Stimulated activated CD4-positive, alpha-beta T cell treated with anti-CD3 and anti-CD28 coated beads, Interleukin-4, amount 100 ng/mL, for 24 hours (primary cell): Measurements from ENCODE around the gene RRM2.
"Not testable (repeated sequence)": the region's sequence is repeated elsewhere in the genome, so short reads cannot be mapped to it uniquely, and the experiment has no call there.

ENCODE experiments used
- DNase-seq: peaks from one replicate; pipeline ENCODE4 v3.0.0-alpha.2; 2020

The RRM2 gene

DNA sequence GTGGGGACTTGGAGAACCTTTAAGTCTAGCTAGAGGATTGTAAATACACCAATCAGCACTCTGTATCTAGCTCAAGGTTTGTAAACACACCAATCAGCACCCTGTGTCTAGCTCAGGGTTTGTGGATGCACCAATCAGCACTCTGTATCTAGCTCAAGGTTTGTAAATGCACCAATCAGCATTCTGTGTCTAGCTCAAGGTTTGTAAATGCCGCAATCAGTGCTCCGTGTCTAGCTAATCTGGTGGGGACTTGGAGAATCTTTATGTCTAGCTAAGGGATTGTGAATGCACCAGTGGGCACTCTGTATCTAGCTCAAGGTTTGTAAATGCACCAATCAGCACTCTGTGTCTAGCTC lies 30.7 kb upstream of the RRM2 start:
- not testable (repeated sequence) for DNase-seq

DNA sequence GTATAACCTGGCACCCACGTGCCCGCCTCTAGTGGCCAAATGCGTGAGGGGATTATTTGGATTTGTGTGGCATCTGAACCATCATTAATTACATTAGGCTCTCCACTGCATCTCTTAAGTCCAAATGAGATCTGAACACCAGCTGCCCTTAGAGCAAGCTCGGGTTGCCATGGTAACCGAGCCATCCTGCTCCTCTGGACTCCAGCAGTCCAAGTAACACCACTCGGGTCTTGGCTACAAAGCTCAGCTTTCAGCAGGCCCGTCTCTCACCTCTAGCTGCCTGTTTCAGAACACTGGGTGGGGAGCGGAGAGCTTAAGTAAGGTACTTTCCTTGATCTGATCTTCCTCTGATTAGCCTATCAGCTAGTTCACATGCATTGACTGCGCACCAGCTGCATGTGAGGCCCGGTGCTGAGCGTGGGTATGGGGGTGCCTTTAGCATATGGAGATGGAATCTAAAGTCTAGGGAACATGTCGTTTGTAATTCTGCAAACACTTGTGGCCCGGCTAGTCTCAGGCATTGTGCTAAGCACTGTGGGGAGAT lies 28.2 kb upstream of the RRM2 start:
- DNase-seq: no peak

DNA sequence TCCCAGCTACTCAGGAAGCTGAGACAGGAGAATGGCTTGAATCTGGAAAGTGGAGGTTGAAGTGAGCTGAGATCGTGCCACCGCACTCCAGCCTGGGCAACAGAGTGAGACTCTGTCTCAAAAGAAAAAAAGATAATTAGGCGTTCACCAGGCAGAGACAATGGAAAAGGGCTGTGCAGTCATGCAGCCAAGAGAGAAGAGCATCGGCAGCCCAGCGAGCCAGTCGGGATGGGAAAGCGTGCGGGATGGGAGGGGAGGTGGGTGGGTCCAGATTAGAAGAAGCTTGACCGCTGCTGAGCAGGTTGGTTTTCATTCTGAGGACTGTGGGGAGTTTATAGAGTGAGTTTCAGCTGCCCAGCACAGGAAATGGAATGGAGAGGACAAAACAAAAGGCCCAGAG lies 27.4 kb upstream of the RRM2 start:
- DNase-seq: no peak

DNA sequence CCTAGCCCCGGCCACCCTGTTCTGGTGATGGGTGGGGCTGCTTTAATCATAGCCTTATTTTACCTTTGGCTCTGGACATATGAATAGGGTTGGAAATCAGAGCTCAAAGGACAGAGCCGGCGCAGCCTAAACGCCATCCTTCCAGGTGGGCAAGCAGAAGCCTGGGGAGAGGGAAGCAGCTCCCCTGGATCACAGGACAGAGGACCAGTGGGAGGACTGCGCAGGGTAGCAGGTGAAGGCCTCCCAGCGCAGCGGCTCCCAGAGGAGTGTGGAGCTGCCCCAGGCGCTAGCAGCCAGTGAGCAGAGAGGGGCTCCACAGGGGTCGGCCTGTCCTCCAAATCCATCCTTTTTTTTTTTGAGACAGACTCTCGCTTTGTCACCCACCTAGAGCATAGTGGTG lies 25.9 kb upstream of the RRM2 start:
- DNase-seq: no peak

DNA sequence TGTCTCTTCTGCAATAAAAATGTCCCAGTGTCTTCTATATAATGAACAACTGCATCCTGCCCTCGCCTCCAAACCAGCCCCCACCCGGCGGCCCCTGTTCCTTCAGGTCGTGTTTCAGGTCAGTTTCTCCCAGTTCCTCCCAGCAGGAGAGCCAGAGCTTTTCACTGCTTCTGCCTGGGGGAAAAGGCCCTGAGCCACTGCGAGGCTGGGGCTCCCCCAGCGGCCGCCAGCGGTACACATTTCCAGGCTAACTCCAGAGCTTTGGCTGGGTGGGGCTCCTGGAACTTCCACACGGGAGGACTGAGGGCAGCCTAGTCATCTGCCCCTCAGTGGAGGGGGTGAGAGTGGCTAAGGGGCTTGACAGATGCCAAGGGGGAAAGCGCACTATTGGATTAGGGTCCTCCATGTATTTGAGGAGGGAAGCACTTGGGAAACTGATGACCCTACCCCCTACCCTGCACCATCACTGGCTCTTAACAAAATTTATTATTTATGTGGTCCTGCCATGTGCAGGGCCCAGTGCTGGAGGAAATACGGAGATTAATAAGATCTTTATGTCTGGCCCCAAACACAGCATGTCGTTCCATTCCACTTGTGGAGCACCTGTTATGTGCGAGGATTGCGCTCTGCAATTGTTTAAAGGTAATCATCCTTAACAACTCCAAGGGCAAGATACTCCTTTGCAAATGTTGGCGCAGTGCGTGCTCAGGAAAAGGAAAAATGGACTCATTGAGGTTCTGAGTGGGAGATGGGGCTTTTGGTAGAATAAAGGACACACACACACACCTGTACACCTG lies 25.0 kb upstream of the RRM2 start:
- peak; percentile 36 for DNase-seq

DNA sequence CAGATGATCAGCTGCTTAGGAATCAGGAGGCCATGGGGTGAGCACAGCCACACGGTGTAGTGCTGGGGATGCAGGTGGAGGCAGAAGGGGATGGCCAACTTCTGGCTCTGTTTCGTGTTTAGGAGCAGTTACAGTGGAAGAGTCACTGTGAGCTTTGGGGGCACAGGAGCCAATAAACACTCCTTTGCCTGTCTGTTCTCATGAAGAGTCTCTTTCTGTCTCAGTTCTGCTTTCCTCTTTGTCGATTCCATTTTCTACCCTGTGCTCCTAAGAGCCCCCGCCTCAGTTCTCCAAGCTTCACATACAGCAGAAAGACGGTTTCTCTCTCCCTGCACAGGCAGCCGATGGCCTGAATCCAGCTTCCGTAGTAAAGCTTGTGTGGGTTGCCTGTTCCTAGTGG lies 21.0 kb upstream of the RRM2 start:
- no peak for DNase-seq

DNA sequence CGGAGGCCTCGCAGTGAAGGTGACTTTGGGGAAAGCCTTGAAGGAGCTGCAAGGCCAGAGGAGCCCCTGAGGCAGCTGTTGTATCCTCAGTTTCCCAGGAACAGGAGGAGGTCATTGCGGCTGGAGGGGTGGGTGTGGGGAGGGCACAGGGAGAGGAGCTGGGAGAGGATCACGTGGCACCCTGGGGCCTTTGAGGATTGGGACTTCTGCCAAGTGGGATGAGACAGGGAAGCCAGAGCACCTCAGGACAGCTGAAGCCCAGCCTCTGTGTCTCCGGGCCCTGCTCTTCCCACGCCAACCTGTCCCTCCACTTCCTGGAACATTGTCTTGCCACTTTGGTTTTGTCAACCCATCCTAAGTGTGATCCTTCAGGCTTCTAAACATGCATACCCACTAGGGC lies 19.4 kb upstream of the RRM2 start:
- no peak for DNase-seq

DNA sequence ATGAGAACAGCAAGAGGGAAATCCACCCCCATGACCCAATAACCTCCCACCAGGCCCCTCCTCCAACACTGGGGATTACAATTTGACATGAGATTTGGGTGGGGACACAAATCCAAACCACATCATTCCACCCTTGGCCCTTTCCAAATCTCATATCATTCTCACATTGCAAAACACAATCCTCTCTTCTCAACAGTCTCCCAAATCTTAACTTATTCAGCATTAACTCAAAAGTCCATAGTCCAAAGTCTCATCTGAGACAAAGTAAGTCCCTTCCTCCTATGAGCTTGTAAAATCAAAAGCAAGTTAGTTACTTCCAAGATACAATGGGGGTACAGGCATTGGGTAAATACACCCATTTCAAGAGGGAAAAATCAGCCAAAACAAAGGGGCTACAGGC lies 17.6 kb upstream of the RRM2 start:
- not testable (repeated sequence) for DNase-seq

DNA sequence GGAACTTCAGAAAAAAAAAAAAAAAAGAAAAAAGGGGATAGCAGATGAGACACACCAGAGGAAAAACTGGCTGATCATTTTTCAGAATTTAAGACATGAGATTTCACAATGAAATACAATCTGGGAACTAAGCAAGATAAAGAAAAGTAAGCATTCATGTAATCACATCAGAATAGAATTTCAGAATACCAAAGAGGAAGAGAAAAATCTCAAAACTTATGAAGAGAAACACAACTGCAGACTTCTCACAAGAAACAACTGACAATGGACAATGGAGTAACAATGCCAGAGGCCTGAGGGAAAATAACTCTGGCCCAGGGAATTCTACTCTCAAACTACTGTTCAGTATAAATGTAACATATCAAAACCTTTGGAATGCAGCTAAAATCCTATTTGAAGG lies 13.2 kb upstream of the RRM2 start:
- no peak for DNase-seq

DNA sequence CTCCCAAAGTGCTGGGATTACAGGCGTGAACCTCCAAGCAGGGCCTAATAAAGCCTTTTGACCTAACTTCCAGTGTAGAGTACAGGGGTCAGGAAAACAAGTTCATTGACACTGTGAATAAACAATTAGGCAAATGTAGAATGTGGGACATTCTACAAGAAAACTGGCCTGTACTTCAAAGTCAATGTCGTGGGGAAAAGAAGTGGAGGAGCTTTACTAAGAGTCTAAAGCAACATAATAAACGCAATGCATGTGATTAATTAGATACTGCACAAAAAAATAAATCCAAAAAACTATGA lies 3.6 kb upstream of the RRM2 start:
- DNase-seq: no peak

DNA sequence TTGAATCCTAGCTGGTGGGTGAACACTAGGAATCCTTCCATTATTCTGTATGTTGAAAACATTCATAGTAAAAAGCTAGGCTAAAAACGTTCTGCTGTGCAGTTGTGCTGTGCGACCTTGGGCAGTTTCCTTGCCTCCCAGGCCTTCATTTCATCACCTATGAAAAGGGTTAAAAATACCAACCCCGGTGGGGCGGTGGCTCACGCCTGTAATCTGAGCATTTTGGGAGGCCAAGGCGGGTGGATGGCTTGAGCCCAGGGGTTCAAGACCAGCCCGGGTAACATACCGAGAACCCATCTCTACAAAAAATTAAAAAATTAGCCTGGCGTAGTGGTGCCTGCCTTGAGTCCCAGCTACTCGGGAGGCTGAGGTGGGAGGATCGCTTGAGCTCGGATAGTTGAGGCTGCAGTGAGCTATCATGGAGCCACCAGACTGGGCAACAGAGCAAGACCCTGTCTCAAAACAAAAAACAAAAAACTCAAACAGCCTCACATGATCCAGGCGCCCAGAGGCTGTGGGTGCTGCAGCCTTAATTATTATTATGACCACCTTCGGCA lies 2.9 kb upstream of the RRM2 start:
- no peak for DNase-seq

DNA sequence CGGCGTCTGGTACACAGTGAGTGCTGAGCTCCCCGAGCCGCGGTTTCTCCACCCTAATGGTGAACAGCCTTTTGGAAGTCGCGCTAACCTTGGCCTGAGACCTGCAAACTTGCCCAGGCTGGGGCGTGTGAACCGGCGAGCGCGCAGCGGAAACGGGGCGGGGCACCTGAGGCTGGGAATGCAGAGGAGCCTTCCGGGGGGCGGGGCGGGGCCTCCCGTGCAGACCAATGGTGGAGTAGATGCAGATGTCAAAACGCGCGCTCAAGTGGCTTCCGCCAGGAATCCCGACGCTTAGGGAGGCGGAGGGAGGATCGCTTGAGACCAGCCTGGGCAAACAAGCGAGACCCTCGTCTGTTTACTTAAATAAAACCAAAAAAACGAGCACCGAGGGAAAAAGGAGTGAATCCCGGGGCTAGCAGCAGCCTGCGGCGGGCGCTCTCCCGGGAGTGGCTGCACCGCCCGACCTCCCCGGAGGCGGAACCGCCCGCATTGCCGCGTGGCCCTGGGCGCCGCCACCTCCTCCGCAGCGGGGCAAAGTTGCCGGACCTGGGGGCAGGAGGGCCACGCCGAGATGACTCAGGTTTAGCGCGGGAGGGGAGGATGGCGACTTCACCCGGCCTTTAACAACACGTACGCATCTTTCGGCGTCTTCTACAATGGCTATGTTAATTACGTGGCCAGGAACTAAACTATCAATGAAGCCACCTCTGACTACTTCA lies 2.2 kb upstream of the RRM2 start:
- peak; percentile 94 for DNase-seq

DNA sequence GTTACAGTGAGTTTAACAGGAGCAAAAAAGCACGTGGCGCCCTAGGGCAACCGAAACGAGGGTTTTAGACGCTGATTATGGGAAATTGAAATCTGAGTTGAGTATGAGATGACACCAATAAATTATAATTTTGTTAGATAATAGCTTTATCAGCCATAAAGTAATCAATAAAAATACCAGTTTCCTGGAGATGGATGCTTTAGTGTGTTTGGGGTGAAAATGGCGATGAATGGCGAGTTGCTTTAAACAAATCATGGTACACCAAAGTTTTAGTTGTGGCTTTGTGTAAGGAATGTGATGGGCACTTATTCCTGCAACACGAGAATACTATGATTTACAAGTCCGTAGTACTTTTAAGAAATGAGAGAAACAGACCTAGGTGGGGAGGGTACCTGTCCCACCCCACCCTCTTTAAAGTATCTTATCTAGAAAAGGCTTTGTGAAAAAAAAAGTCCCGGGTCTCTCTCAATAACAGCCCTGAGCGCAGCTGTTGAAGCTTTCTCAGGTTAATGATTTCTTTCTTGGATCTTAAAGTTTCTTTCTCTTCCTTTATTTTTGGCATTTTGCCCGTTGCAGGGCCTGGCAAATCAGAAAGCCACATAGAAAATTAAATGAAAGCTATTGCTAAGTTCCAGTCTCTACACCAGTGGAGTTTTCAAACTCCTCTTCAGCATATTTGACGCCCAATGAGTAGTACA lies 1.5 kb upstream of the RRM2 start:
- no peak for DNase-seq

DNA sequence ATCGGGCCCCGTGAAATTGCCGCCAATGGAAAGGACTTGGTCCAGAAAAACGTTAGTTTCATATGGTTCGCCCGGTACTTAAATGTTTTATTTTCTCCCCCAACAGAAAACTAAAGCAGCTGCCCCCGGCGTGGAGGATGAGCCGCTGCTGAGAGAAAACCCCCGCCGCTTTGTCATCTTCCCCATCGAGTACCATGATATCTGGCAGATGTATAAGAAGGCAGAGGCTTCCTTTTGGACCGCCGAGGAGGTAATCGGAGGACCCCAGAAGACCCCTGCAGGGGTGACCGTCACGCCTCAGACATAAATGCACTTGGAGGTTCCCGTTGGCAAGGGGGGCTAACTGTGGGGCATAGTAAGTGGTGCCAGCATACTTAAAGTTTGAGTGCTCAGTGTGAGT lies 742 bp downstream of the RRM2 start:
- no peak for DNase-seq

DNA sequence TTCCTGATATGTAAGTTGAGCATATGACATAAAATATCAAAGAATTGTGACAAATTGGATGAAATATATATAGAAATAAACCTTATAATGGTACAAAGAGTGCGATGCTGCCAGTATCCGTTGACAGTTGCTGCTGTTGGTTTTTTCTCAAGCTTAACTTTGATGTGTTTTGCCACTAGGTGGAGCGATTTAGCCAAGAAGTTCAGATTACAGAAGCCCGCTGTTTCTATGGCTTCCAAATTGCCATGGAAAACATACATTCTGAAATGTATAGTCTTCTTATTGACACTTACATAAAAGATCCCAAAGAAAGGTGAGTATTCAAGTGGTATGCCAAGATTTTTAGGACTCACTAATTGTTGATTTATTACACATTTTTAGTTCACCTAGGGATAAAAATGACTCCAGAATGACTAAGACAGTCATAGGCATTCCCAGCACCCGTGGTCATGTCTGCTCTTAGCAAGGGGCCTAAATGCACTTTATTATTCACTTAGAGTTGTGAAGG lies 2.1 kb downstream of the RRM2 start:
- peak; percentile 61 for DNase-seq

DNA sequence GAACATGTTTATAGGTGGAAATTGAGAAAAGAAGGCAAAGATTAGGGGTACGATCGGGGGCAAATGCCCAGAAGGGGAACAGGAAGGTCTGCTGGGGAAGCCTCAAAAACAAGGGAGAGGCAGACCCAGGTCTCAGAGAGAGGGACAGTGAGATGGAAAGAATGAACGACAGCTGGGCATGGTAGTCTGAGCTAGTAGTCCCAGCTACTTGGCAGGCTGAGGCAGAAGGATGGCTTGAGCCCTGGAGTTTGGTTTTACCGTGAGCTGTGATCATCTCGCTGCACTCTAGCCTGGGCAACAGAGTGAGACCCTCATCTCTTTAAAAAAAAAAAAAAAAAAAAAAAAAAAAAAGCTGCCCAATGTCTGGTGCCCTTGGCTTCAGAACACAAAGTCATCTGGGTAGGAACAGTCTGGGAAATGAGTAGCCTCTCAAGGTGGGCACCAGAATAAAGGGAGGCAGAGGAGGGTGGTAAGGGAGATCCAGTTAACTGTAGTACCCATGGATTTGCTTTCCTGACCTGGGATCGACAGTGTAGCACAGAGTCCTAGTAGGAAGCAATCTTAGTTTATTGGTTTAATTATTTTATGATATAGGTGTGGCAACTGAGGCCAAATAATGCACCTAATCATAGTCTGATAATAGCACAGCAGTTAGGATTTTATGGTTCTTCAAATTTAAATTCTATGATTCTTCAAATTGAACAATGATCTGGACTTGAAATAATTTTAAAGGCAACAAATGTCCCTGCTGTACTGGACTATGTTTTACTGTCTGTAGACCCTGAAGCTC lies 3.5 kb downstream of the RRM2 start:
- no peak for DNase-seq

DNA sequence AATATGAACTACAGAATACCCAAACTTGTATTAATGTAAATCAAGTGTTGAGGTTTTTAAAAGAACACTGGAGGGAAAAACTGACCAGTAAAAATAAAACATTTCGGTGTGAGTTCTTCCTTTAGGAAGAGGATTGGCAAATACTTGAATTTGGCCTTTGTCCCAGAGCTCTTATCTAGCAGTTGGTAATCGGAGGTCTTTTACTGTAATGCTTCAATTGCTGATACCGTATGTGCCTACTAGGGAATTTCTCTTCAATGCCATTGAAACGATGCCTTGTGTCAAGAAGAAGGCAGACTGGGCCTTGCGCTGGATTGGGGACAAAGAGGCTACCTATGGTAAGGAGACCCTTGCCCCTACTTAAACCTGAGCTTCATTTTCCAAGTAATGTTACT lies 4.1 kb downstream of the RRM2 start:
- DNase-seq: no peak

DNA sequence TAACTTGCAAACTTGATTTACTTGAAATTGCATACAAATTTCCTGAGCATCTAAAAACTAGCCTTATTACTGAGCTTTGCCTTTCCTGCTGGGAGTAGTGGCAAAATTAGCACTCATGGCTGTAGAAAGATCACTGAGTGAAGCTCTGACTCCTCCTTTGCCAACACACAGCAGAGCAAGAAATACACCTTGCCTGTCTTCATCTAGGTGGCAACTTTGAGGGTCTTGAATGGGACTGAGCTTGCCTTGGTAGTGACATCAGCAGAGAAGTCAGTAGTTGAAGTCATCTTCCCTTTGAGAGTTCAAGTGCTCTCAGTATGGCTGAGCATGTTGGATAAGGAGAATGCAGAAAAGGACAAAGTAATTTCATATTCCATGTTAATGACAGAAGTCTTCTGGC lies 5.9 kb downstream of the RRM2 start:
- no peak for DNase-seq

DNA sequence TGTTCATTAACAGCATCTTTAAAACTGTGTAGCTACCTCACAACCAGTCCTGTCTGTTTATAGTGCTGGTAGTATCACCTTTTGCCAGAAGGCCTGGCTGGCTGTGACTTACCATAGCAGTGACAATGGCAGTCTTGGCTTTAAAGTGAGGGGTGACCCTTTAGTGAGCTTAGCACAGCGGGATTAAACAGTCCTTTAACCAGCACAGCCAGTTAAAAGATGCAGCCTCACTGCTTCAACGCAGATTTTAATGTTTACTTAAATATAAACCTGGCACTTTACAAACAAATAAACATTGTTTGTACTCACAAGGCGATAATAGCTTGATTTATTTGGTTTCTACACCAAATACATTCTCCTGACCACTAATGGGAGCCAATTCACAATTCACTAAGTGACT lies 7.0 kb downstream of the RRM2 start:
- no peak for DNase-seq

DNA sequence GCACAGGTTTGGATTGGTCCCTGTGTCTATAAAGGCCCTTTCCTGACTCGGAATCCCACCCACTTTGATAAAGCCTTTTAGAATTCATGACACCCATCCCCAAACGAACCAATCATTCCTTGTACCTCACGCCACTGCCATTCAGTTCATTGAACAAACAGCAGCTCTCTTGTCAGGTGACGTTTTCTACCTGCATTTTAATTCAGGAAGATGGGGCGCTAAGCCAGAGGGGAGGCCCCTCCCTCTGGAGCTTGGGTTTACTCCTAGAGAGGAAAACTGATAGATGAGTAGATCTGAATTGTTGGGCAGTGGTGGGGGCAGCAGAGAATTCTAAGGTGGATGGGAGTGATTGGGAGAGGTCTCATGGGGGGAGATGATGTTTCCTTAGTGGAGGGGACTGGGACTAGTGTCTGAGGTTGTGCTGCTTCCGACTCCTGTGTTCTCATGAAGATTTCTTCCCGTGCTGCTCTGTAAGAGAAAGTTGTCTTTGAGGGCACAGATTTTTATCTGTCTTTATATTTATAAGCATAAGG lies 9.6 kb downstream of the RRM2 start:
- no peak for DNase-seq

DNA sequence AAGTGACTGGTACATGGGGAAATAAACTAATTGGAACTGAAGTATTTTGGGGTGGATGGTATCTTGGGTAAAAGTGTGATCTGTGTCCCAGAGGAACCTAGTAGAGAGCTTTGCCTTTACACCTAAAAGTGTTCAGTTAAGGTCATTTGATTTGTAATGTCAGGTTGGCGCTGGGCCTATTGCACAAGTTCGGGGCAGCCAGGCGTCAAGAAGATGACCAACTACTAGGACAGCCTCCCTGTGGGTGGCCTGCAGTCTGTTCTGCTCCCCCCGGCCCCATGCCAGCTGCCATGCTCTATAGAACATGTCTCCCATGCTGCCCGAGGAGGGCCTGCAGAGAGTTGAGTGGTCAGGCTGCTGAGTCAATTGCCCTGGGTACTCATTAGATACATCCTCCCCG lies 10.1 kb downstream of the RRM2 start:
- DNase-seq: no peak

DNA sequence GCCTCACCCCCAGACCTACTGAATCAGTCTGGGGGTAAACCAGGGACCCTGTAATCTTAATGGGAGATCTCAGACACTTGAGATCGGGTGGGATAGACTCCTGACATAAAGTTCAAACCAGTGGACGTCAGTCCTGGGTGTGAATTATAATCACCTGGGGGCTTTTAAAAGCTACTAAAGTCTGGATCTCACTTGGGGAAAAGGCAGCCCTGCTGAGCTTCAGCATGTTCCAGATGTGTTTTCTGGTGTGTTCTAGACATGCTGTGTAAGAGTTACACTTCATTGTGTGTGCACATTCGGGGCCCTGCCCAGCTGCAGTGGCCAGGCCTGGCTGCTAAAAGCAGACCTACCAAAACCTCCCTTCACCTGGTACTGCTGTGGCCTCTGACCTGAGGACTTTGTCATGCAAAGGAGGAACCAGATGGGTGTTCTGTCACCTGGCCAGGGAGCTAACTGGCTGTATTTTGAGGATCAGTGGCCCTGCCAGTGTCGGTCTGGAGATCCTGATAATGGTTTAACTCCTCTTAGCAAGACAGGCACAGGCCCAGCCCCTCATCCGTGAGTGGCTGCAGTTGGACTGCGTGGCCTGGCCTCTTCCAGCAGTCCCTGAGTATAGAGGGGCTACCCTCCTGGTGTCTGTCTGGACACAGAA lies 10.6 kb downstream of the RRM2 start:
- DNase-seq: no peak
